Ovary (tissue), 3 donors: ENCODE data around the gene MEAK7.

ENCODE experiments used
- CTCF ChIP-seq, 3 donors: fragments of 450-650 bp in 2 of 3; fragments of 200-600 bp in 1 of 3; IDR thresholded peaks; one replicate each; pipeline versions ENCODE4 v1.5.1 to v1.8.0; 2016 to 2022; ENCODE audit warnings: antibody characterized with exemption in 3 of 3, mild to moderate bottlenecking in 1 of 3
- EP300 ChIP-seq: sonication (generic); formaldehyde crosslinking; IDR thresholded peaks from one replicate; pipeline ENCODE4 v1.6.1; 2017; ENCODE audit warnings: antibody characterized with exemption
- POLR2A ChIP-seq: fragments of 450-650 bp; IDR thresholded peaks from one replicate; pipeline ENCODE4 v1.6.1; 2017; ENCODE audit warnings: antibody characterized with exemption, mild to moderate bottlenecking, moderate library complexity
- donor health status: DM: no; HTN: no; CAD: no.

GRCh38 chr16:84476401-84476800 lies 28.1 kb downstream of the MEAK7 start:
- TF ChIP-seq EP300 (no peak), CTCF (IDR thresholded peaks at IDR 0.05) (no peak), POLR2A (no peak)
